Endothelial cell of umbilical vein (primary cell): ENCODE results near the gene FBXW7. TPM values are rescaled to one million over a fixed set of nuclear protein-coding genes. Genes with fewer than 3 reads are reported as not detected.

Source experiments
- BruUV-seq: library from RNA; stranded (reverse); fragments of 400-500 nt; replicated peaks from 2 replicates; lab custom pipeline; 2021; lab: Mats Ljungman, UMichigan
- CTCF ChIA-PET: fragments of 300-600, 350-600 bp; sonication (Branson Sonifier 250); formaldehyde crosslinking; loops from one replicate; lab custom pipeline; 2021; ENCODE audit warnings: antibody characterized with exemption, inconsistent platforms; lab: Charles Lee
- POLR2A ChIA-PET: fragments of 300-600, 350-600 bp; sonication (Branson Sonifier 250); formaldehyde crosslinking; loops from one replicate; lab custom pipeline; 2021; ENCODE audit warnings: antibody characterized with exemption, inconsistent platforms; lab: Charles Lee
- DNase-seq: peaks from one replicate; pipeline ENCODE4 v3.0.0-alpha.2; 2011; ENCODE audit warnings: low read depth, low spot score
- FAIRE-seq: peaks from 2 replicates; lab custom pipeline; 2011; peaks lifted over from hg19 to GRCh38; lab: Jason Lieb, UNC
- H2AFZ ChIP-seq: 2 replicates; pipeline ENCODE4 v1.6.0; 2012; ENCODE audit warnings: low read depth, low read length, control low read depth, inconsistent platforms
- H3K27ac ChIP-seq: 2 replicates; pipeline ENCODE4 v1.5.1; 2011; ENCODE audit warnings: low read depth, mild to moderate bottlenecking, control low read depth, low read length, moderate library complexity; ENCODE audit not compliant: insufficient read depth
- H3K27me3 ChIP-seq, 2 experiments: 2 replicates each; pipeline versions ENCODE4 v1.6.0 to v1.6.1; 2011; ENCODE audit warnings: low read length in 2 of 2, mixed read lengths in 1 of 2; ENCODE audit not compliant: control insufficient read depth in 2 of 2, insufficient read depth in 2 of 2
- H3K36me3 ChIP-seq, 2 experiments: 2 replicates in 1 of 2; 3 replicates in 1 of 2; pipeline ENCODE4 v1.5.1; 2011; ENCODE audit warnings: low read length in 2 of 2, mild to moderate bottlenecking in 1 of 2, moderate library complexity in 1 of 2; ENCODE audit not compliant: control insufficient read depth in 2 of 2, insufficient read depth in 2 of 2; ENCODE audit errors: extremely low read depth in 1 of 2
- H3K4me1 ChIP-seq: 3 replicates; pipeline ENCODE4 v1.5.1; 2011; ENCODE audit warnings: mild to moderate bottlenecking, low read length; ENCODE audit not compliant: control insufficient read depth, insufficient read depth; ENCODE audit errors: extremely low read depth
- H3K4me2 ChIP-seq: 2 replicates; pipeline ENCODE4 v1.6.1; 2011; ENCODE audit warnings: low read length, control low read depth, mixed read lengths; ENCODE audit not compliant: insufficient read depth
- H3K4me3 ChIP-seq, 3 experiments: fragments of 200-600 bp in 1 of 3; sonication (generic), shearing (Covaris generic) in 1 of 3; replicated peaks in 1 of 3; 2 replicates each; pipeline ENCODE4 v1.5.1; 2011 to 2016; ENCODE audit warnings: control low read depth in 3 of 3, low read length in 3 of 3, mild to moderate bottlenecking in 2 of 3, inconsistent platforms in 1 of 3, low read depth in 1 of 3, moderate library complexity in 1 of 3; ENCODE audit not compliant: insufficient read depth in 1 of 3
- H3K79me2 ChIP-seq: 2 replicates; pipeline ENCODE4 v1.6.0; 2012; ENCODE audit warnings: low read length, inconsistent platforms; ENCODE audit not compliant: control insufficient read depth, insufficient read depth
- H3K9ac ChIP-seq: replicated peaks from 2 replicates; pipeline ENCODE3; 2011; ENCODE audit warnings: low read length, control low read depth; ENCODE audit not compliant: insufficient read depth; ENCODE audit errors: extremely low read depth
- H3K9me1 ChIP-seq: replicated peaks from 3 replicates; pipeline ENCODE4 v1.6.0; 2011; ENCODE audit warnings: mild to moderate bottlenecking, low read length; ENCODE audit not compliant: control insufficient read depth, insufficient read depth; ENCODE audit errors: extremely low read depth
- H3K9me3 ChIP-seq: replicated peaks from 2 replicates; pipeline ENCODE4 v1.5.1; 2012; ENCODE audit warnings: low read length, inconsistent platforms; ENCODE audit not compliant: control insufficient read depth, insufficient read depth
- H4K20me1 ChIP-seq: replicated peaks from 2 replicates; pipeline ENCODE3; 2011; ENCODE audit warnings: mild to moderate bottlenecking, low read length; ENCODE audit not compliant: control insufficient read depth, insufficient read depth; ENCODE audit errors: extremely low read depth
- CTCF ChIP-seq, 2 donors: IDR thresholded peaks; 1 replicate in 1 of 2; 2 replicates in 1 of 2; pipeline ENCODE4 v1.5.1; 2011; ENCODE audit warnings: low read length in 2 of 2, mild to moderate bottlenecking in 2 of 2, moderate library complexity in 2 of 2, control low read depth in 1 of 2, inconsistent platforms in 1 of 2, low read depth in 1 of 2; ENCODE audit not compliant: insufficient read depth in 1 of 2; ENCODE audit errors: extremely low read depth in 1 of 2
- EZH2 ChIP-seq: IDR thresholded peaks from 2 replicates; pipeline ENCODE4 v1.6.1; 2012; ENCODE audit warnings: borderline replicate concordance, low read depth, mild to moderate bottlenecking, moderate library complexity, low read length, inconsistent platforms; ENCODE audit not compliant: severe bottlenecking
- FOS ChIP-seq: IDR thresholded peaks from 2 replicates; pipeline ENCODE4 v1.6.1; 2011; ENCODE audit warnings: mild to moderate bottlenecking, low read length, moderate library complexity, borderline replicate concordance; ENCODE audit not compliant: insufficient read depth
- GATA2 ChIP-seq: IDR thresholded peaks from 2 replicates; pipeline ENCODE4 v1.7.0; 2011; ENCODE audit warnings: low read depth, mild to moderate bottlenecking, moderate library complexity, mixed read lengths, low read length; ENCODE audit not compliant: insufficient read length, insufficient read depth
- JUN ChIP-seq: IDR thresholded peaks from 2 replicates; pipeline ENCODE4 v1.6.1; 2011; ENCODE audit warnings: borderline replicate concordance, low read depth; ENCODE audit not compliant: insufficient read length, insufficient read depth
- MAX ChIP-seq: IDR thresholded peaks from 2 replicates; pipeline ENCODE4 v1.6.1; 2011; ENCODE audit not compliant: insufficient read depth, insufficient read length
- MYC ChIP-seq: IDR thresholded peaks from one replicate; pipeline ENCODE4 v1.6.1; 2011; ENCODE audit warnings: mild to moderate bottlenecking, low read depth, low read length
- POLR2A ChIP-seq: IDR thresholded peaks from 2 replicates; pipeline ENCODE4 v1.6.1; 2012; ENCODE audit warnings: low read depth, mild to moderate bottlenecking, control low read depth, low read length
- POLR2AphosphoS5 ChIP-seq: IDR thresholded peaks from 2 replicates; pipeline ENCODE4 v1.6.1; 2012; ENCODE audit warnings: low read depth, mild to moderate bottlenecking, control low read depth, low read length, moderate library complexity; ENCODE audit not compliant: insufficient read depth
- dilution Hi-C: fragments of 300-500 bp; cut with MboI; formaldehyde crosslinking; loops from one replicate; pipeline ENCODE4 v1.15.0; 2019; ENCODE audit warnings: low sequenced_read_pairs; ENCODE audit not compliant: extremely low pct_ligation_motif_present
- intact Hi-C: fragments of 100-400 bp; cut with micrococcal nuclease; formaldehyde crosslinking; loops from one replicate; pipeline ENCODE4 v1.10.0; 2022
- polyA plus RNA-seq, 4 experiments: library from polyadenylated mRNA; depleted of rRNA in 3 of 4; stranded (reverse) in 3 of 4; unstranded in 1 of 4; fragments of >200 nt; gene quantifications; 2 replicates each; pipeline versions ENCODE4 v1.2.1 to v1.2.3, GENCODE V29; 2011 to 2012; ENCODE audit warnings: missing spikeins in 1 of 4
- total RNA-seq: library from RNA; stranded (reverse); gene quantifications from 2 replicates; pipeline ENCODE4 v1.2.3, GENCODE V29; 2021

FBXW7 gene
- total and polyA plus RNA-seq, 2 donors (not counting 3 experiments of a cell fraction or from before 2014, with no cell fraction given) = 7.0 to 28.1 TPM

- no peaks in the 10 kb centered on the region for H3K4me1 ChIP-seq
- H3K79me2 ChIP-seq = no peaks in the 10 kb centered on the region
- no peak overlapping the region for H2AFZ ChIP-seq
- ChIA-PET POLR2A (no interaction called here), CTCF (no interaction called here)
- no peaks in the 10 kb centered on the region for H4K20me1 ChIP-seq
- H3K27me3 ChIP-seq = no peaks in the 10 kb centered on the region
- intact Hi-C loops (no loop called here), dilution Hi-C loops (no loop called here)
- no TSS peak for BruUV-seq
- H3K4me2 ChIP-seq = no peak overlapping the region
- no peak overlapping the region for H3K27ac ChIP-seq
- H3K9ac ChIP-seq = no peak overlapping the region
- FAIRE-seq = no peak
- H3K9me3 ChIP-seq = no peaks in the 10 kb centered on the region
- no peak for DNase-seq
- H3K9me1 ChIP-seq = no peaks in the 10 kb centered on the region
- TF ChIP-seq EZH2 (no peak), POLR2A (no peak), MYC (no peak), JUN (no peak), POLR2AphosphoS5 (no peak), GATA2 (no peak), CTCF (IDR thresholded peaks at IDR 0.05; ENCODE audit: extremely low read depth in 1 of 2, insufficient read depth in 1 of 2, low read depth in 1 of 2, low read length in 2 of 2) (no peak), FOS (no peak), MAX (no peak)
- no peaks in the 10 kb centered on the region for H3K36me3 ChIP-seq
- H3K4me3 ChIP-seq = no peak overlapping the region
Measured at GRCh38 chr4:152344001-152344400, 191.9 kb downstream of the FBXW7 start.
